Muscle of leg (tissue), 11 donors: Measurements from ENCODE around the gene NEDD9. TPM values are rescaled to one million over a fixed set of nuclear protein-coding genes. Genes with fewer than 3 reads are reported as not detected.

Experiments used
- DNase-seq: peaks from one replicate; pipeline ENCODE4 v3.0.0; 2013
- H3K27ac ChIP-seq: one replicate; pipeline ENCODE4 v1.5.1; 2013; ENCODE audit warnings: mild to moderate bottlenecking, low read length, control low read depth
- H3K27me3 ChIP-seq: one replicate; pipeline ENCODE4 v1.6.1; 2013; ENCODE audit warnings: low read length; ENCODE audit not compliant: control insufficient read depth, insufficient read depth
- H3K36me3 ChIP-seq: one replicate; pipeline ENCODE4 v1.6.1; 2013; ENCODE audit warnings: low read length; ENCODE audit not compliant: control insufficient read depth, insufficient read depth
- H3K4me1 ChIP-seq: one replicate; pipeline ENCODE4 v1.6.1; 2013; ENCODE audit warnings: low read length; ENCODE audit not compliant: control insufficient read depth, insufficient read depth
- H3K4me3 ChIP-seq: one replicate; pipeline ENCODE4 v1.5.1; 2013; ENCODE audit warnings: low read length, control low read depth
- H3K9me3 ChIP-seq: replicated peaks from 2 replicates; pipeline ENCODE4 v1.6.1; 2013; ENCODE audit warnings: low read depth, low read length; ENCODE audit not compliant: control insufficient read depth
- whole genome bisulfite sequencing: methylation state at CpG from one replicate; pipeline ENCODE4 v1.1.5; 2013; ENCODE audit warnings: missing lambda C conversion rate; ENCODE audit not compliant: insufficient coverage; 5-methylcytosine and 5-hydroxymethylcytosine counted together
- polyA plus RNA-seq, 8 donors: library from polyadenylated mRNA; unstranded; fragments of 120-200 nt; gene quantifications; one replicate each; pipeline versions ENCODE4 v1.2.1 to v1.2.3, GENCODE V29; 2013; ENCODE audit warnings: inconsistent platforms in 1 of 8, low replicate concordance in 1 of 8; ENCODE audit not compliant: insufficient read length in 8 of 8, insufficient read depth in 1 of 8
- total RNA-seq: library from RNA; stranded (reverse); fragments of 120-200 nt; gene quantifications from one replicate; pipeline ENCODE4 v1.2.4, GENCODE V29; 2013

NEDD9 gene
- total and polyA plus RNA-seq, 9 donors: 7.3 to 18.4 (median 12.7) TPM

DNA sequence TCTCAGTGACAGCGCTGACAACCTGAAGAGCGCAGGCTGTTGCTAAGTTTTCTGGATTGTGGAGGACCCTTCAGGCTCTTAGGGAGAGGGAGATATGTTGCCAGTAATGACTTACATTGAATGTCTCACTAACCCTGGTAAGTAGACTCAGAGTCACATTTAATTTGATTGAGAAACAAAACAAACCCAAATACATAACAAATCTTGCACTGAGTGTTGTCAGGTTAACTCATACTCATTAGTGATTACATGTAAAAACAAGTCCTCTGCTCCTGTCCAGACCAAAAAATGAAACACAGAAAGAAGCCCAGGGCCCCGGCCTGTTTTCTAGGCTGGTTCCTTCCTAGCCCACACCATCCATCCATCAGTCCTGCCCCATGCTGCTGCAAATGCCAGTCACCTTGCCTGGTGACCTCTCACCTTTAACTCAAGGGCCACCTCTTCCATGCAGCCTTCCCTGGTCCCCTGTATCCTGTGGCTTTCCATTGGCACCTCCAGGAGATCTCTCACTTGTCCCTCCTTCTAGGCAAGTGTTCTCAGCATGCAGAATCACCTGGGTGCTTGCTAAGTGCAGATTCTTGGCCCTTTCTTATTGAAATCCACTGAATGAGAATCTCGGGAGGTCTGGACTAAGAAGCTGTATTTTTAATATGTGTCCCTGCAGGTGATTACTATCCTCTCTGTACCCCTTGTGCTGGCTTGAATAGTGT lies 86.2 kb downstream of the NEDD9 start:
- no peak for DNase-seq
- H3K36me3 ChIP-seq: no peaks in the 10 kb centered on the region
- H3K4me3 ChIP-seq: no peak overlapping the region
- H3K27ac ChIP-seq: no peak overlapping the region
- WGBS: 83% methylated on average over 3 of the region's 4 CpGs
- H3K27me3 ChIP-seq: no peaks in the 10 kb centered on the region
- no peaks in the 10 kb centered on the region for H3K9me3 ChIP-seq
- no peaks in the 10 kb centered on the region for H3K4me1 ChIP-seq

DNA sequence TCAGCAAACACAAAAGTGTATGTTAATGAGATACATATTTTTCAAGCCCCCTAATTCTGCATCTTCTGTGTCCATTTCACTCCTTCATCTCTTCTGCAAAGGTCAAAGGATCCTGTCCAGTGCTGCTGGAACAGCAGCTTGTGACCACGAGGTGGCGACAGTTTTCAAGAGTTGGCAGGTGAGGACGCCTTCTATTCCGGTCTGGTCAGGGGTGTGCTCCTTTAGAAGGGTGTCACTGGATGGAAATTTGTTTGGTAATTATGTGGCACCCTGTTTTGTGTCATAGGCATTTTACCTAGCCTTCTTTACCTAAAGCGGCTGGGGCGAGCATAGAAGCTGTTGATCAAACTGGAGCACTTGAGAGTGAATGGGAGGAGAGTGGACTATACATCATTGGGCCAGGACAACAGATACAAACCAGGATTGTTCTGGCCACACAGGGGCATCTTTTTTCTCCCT lies 88.0 kb downstream of the NEDD9 start:
- Histone ChIP-seq H3K4me1 (no peaks in the 10 kb centered on the region), H3K27me3 (no peaks in the 10 kb centered on the region), H3K9me3 (no peaks in the 10 kb centered on the region), H3K4me3 (no peak overlapping the region), H3K36me3 (no peaks in the 10 kb centered on the region), H3K27ac (no peak overlapping the region)
- 0% methylated on average over 3 of the region's 6 CpGs for WGBS
- DNase-seq: peak; percentile 80

GRCh38 chr6:11143394-11144371 lies 88.8 kb downstream of the NEDD9 start:
- H3K4me1 ChIP-seq: no peaks in the 10 kb centered on the region
- H3K36me3 ChIP-seq: no peaks in the 10 kb centered on the region
- H3K27me3 ChIP-seq: no peaks in the 10 kb centered on the region
- H3K27ac ChIP-seq: no peak overlapping the region
- DNase-seq: peak; percentile 22
- H3K9me3 ChIP-seq: no peaks in the 10 kb centered on the region
- H3K4me3 ChIP-seq: no peak overlapping the region
- 81% methylated on average over 8 of the region's 10 CpGs for WGBS

DNA sequence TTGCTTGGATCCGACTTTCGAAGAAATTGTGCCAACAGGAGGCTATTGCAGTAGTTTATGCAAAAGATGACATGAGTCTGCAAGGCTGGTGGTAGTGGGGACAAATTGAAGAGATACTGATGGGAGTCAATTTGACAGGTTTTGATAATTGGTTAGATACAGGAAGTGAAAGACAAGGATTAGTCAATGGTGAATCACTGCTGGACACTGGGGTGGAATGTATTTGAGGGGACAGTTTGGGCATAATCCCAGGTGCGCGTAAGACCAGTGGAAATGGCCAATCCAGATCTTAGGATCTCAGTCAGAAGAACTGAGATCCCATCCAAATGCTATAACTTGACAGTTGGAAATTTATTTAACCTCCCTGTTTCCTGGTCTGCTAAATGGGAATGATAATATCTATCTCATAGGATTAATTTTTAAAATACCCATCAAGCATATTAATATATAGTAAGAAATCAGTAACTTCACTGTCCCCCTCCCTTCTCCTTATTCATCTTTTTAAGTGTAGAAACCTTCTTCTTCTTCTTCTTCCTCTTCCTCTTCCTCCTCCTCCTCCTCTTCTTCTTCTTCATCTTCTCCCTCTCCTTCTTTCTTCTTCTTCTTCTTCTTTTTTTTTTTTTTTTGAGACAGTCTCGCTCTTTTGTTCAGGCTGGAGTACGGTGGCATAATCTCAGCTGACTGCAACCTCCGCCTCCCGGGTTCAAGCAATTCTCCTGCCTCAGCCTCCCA lies 90.0 kb downstream of the NEDD9 start:
- Histone ChIP-seq H3K27me3 (no peaks in the 10 kb centered on the region), H3K9me3 (no peaks in the 10 kb centered on the region), H3K27ac (no peak overlapping the region), H3K36me3 (no peaks in the 10 kb centered on the region), H3K4me3 (no peak overlapping the region), H3K4me1 (no peaks in the 10 kb centered on the region)
- no peak for DNase-seq
- 93% methylated on average over 2 of the region's 8 CpGs for WGBS

DNA sequence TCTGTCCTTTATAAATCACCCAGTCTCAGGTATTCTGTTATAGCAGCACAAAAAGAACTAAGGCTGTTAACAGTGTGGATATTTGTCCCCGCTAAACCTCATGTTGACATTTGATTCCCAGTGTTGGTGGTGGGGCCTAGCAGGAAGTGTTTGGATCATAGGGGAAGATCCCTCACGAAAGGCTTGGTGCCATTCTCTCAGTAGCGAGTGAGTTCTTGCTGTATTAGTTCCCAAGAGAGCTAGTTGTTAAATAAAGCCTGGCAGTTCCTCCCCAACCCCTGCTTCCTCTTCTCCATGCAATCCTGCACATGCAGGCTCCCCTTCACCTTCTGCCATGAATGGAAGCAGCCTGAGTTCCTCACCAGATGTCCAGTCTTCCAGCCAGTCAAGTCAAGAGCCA lies 91.2 kb downstream of the NEDD9 start:
- Histone ChIP-seq H3K4me3 (no peak overlapping the region), H3K27ac (no peak overlapping the region), H3K27me3 (no peaks in the 10 kb centered on the region), H3K36me3 (no peaks in the 10 kb centered on the region), H3K9me3 (no peaks in the 10 kb centered on the region), H3K4me1 (no peaks in the 10 kb centered on the region)
- no CpG with 5 or more reads among the region's 3 CpGs for WGBS
- no peak for DNase-seq

- peaks cover 4% of the 10 kb centered on the region for H3K36me3 ChIP-seq
- no peak for DNase-seq
- no peaks in the 10 kb centered on the region for H3K4me1 ChIP-seq
- WGBS: 75% methylated on average over 3 of the region's 3 CpGs
- H3K9me3 ChIP-seq: no peaks in the 10 kb centered on the region
- no peak overlapping the region for H3K27ac ChIP-seq
- no peak overlapping the region for H3K4me3 ChIP-seq
- H3K27me3 ChIP-seq: no peaks in the 10 kb centered on the region
Observed at GRCh38 chr6:11140056-11140455, 92.4 kb downstream of the NEDD9 start.

- Histone ChIP-seq H3K27me3 (no peaks in the 10 kb centered on the region), H3K9me3 (no peaks in the 10 kb centered on the region), H3K27ac (no peak overlapping the region), H3K4me1 (no peaks in the 10 kb centered on the region), H3K36me3 (peaks cover 6% of the 10 kb centered on the region), H3K4me3 (no peak overlapping the region)
- DNase-seq: no peak
- WGBS: 84% methylated on average over 2 of the region's 3 CpGs
Observed at GRCh38 chr6:11139051-11139960, 93.2 kb downstream of the NEDD9 start.

DNA sequence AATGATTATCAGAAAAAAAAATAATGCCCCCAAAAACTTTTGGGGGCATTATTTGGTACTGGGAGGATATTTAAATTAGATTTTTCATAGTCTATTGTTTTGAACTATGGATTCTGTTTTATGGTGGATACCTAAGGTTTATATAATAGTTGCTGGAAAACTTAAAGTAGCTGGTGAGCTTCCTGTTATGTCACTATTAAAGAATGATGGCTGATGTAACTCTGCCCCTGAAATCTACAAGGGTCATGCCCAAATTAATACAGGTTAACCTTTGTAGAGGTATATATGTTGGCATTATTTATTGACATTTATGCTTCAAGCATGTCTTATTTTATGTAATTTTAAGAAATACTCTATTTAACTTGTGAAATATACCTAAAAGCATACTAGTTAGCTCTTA lies 95.7 kb downstream of the NEDD9 start:
- Histone ChIP-seq H3K4me1 (no peaks in the 10 kb centered on the region), H3K36me3 (peaks cover 6% of the 10 kb centered on the region), H3K9me3 (no peaks in the 10 kb centered on the region), H3K27ac (no peak overlapping the region), H3K4me3 (no peak overlapping the region), H3K27me3 (no peaks in the 10 kb centered on the region)
- DNase-seq: no peak
